Loucy (cell line): ENCODE results near the gene CALN1.

Experiments
- H2AFZ ChIP-seq: fragments of 200-600 bp; sonication (generic); 2 replicates; pipeline ENCODE4 v1.6.0; 2016; ENCODE audit warnings: antibody characterized with exemption, mild to moderate bottlenecking, low read length, moderate library complexity
- H3F3A ChIP-seq: fragments of 200-600 bp; 2 replicates; pipeline ENCODE4 v1.6.0; 2016; ENCODE audit warnings: antibody characterized with exemption, low read depth, mild to moderate bottlenecking
- H3K27me3 ChIP-seq: fragments of 200-600 bp; sonication (generic); 2 replicates; pipeline ENCODE4 v1.6.1; 2014; ENCODE audit warnings: low read length, mild to moderate bottlenecking; ENCODE audit not compliant: insufficient read depth, poor library complexity, severe bottlenecking
- H3K36me3 ChIP-seq: fragments of 200-600 bp; sonication (generic); 2 replicates; pipeline ENCODE4 v1.6.1; 2016; ENCODE audit warnings: low read length; ENCODE audit not compliant: insufficient read depth
- H3K4me1 ChIP-seq: fragments of 200-600 bp; sonication (generic); 2 replicates; pipeline ENCODE4 v1.5.1; 2014; ENCODE audit warnings: low read length, mild to moderate bottlenecking; ENCODE audit not compliant: insufficient read depth, poor library complexity, severe bottlenecking
- H3K4me2 ChIP-seq: fragments of 200-600 bp; sonication (generic); 2 replicates; pipeline ENCODE4 v1.6.0; 2014; ENCODE audit warnings: antibody characterized with exemption, low read length, low read depth, mild to moderate bottlenecking; ENCODE audit not compliant: poor library complexity, severe bottlenecking
- H3K4me3 ChIP-seq: fragments of 200-600 bp; sonication (generic); 2 replicates; pipeline ENCODE4 v1.5.1; 2014; ENCODE audit warnings: low read length, mild to moderate bottlenecking, mixed read lengths; ENCODE audit not compliant: poor library complexity, severe bottlenecking
- H3K79me2 ChIP-seq: fragments of 200-600 bp; sonication (generic); 2 replicates; pipeline ENCODE4 v1.6.1; 2014; ENCODE audit warnings: low read length; ENCODE audit not compliant: insufficient read depth
- H3K9ac ChIP-seq: fragments of 200-600 bp; sonication (generic); 2 replicates; pipeline ENCODE4 v1.6.0; 2014; ENCODE audit warnings: mild to moderate bottlenecking, low read depth, low read length, moderate library complexity; ENCODE audit not compliant: poor library complexity, severe bottlenecking
- H3K9me2 ChIP-seq: fragments of 200-600 bp; sonication (generic); replicated peaks from 2 replicates; pipeline ENCODE4 v1.6.1; 2016; ENCODE audit warnings: low read depth, low read length, mixed read lengths
- H3K9me3 ChIP-seq: fragments of 200-600 bp; sonication (generic); 2 replicates; pipeline ENCODE4 v1.6.1; 2014; ENCODE audit warnings: mild to moderate bottlenecking, antibody characterized with exemption, low read length, low read depth; ENCODE audit not compliant: insufficient read depth
- H4K20me1 ChIP-seq: fragments of 200-600 bp; sonication (generic); 2 replicates; pipeline ENCODE4 v1.6.0; 2014; ENCODE audit warnings: antibody characterized with exemption, low read length, mild to moderate bottlenecking; ENCODE audit not compliant: insufficient read depth, poor library complexity, severe bottlenecking
- EZH2phosphoT487 ChIP-seq: fragments of 200-600 bp; IDR thresholded peaks from 2 replicates; pipeline ENCODE4 v1.6.1; 2018; ENCODE audit warnings: antibody characterized with exemption, mild to moderate bottlenecking, moderate library complexity, borderline replicate concordance
- TF ChIP-seq, protein P1 (sequence below): fragments of 200-600 bp; sonication (generic); conservative IDR thresholded peaks from 2 replicates; pipeline ENCODE4 v1.5.1; 2014; ENCODE audit warnings: mild to moderate bottlenecking, antibody characterized with exemption, low read length

Gene CALN1

DNA sequence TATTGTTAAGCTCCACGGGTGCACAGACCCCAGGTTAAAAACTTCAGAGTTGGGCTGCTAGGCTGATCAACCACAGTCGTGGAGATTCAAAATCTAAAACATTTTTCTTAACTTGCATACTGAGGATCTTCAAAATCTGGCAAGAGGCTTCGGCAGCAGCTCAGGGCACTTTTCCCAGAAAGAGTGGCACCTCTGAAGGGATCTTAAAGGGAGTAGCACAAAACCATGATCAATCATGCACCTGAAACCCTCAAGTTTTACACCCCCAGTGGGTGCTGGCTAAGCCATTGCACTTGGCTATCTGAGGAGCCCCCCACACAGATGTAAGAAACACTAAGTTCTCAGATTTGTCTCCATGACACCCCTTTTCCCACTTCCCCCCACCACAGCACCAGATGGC, 151.7 kb downstream of the CALN1 start:
- no peak overlapping the region for H3K4me3 ChIP-seq
- TF ChIP-seq EZH2phosphoT487, result no peak
- TF ChIP-seq, protein P1, sequence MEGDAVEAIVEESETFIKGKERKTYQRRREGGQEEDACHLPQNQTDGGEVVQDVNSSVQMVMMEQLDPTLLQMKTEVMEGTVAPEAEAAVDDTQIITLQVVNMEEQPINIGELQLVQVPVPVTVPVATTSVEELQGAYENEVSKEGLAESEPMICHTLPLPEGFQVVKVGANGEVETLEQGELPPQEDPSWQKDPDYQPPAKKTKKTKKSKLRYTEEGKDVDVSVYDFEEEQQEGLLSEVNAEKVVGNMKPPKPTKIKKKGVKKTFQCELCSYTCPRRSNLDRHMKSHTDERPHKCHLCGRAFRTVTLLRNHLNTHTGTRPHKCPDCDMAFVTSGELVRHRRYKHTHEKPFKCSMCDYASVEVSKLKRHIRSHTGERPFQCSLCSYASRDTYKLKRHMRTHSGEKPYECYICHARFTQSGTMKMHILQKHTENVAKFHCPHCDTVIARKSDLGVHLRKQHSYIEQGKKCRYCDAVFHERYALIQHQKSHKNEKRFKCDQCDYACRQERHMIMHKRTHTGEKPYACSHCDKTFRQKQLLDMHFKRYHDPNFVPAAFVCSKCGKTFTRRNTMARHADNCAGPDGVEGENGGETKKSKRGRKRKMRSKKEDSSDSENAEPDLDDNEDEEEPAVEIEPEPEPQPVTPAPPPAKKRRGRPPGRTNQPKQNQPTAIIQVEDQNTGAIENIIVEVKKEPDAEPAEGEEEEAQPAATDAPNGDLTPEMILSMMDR, result no peak

DNA sequence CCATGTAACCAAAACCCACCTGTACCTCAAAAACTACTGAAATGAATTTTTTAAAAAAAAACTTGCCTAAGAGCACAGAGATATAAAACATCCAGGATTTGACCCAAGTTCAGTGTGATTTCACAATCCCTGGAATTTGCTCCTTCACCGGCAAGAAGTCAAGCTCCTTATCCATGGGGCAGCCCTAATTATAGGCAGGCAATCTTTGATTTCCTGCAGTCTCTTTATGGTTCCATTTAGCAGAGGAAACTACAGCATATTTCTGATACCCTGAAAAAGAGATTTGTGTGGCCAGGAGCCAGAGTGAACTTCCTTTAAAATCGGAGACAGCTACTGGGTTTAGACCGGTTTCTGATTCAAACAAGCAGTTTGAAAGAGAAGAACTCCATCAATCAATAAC, 154.1 kb downstream of the CALN1 start:
- H3K4me3 ChIP-seq, result no peak overlapping the region
- H2AFZ ChIP-seq, result no peak overlapping the region
- H3K9me2 ChIP-seq, result no peaks in the 10 kb centered on the region
- no peaks in the 10 kb centered on the region for H4K20me1 ChIP-seq
- TF ChIP-seq, protein P1, result no peak
- TF ChIP-seq EZH2phosphoT487, result no peak
- H3K4me1 ChIP-seq, result no peaks in the 10 kb centered on the region
- no peaks in the 10 kb centered on the region; the same call in 1 of the 2 replicates for H3K9me3 ChIP-seq
- no peaks in the 10 kb centered on the region for H3K79me2 ChIP-seq
- no peak overlapping the region for H3K4me2 ChIP-seq
- H3K36me3 ChIP-seq, result no peaks in the 10 kb centered on the region
- no peaks in the 10 kb centered on the region for H3F3A ChIP-seq
- H3K27me3 ChIP-seq, result no peaks in the 10 kb centered on the region
- no peak overlapping the region for H3K9ac ChIP-seq

More for the DNA sequence above, 151.7 kb downstream of the CALN1 start:
- Histone ChIP-seq H3K9me3 (no peaks in the 10 kb centered on the region; the same call in 1 of the 2 replicates), H3K9me2 (no peaks in the 10 kb centered on the region), H3K4me2 (no peak overlapping the region), H2AFZ (no peak overlapping the region), H3K79me2 (no peaks in the 10 kb centered on the region), H3K27me3 (no peaks in the 10 kb centered on the region), H3K9ac (no peak overlapping the region), H3K36me3 (no peaks in the 10 kb centered on the region), H3K4me1 (no peaks in the 10 kb centered on the region), H3F3A (no peaks in the 10 kb centered on the region), H4K20me1 (no peaks in the 10 kb centered on the region)

DNA sequence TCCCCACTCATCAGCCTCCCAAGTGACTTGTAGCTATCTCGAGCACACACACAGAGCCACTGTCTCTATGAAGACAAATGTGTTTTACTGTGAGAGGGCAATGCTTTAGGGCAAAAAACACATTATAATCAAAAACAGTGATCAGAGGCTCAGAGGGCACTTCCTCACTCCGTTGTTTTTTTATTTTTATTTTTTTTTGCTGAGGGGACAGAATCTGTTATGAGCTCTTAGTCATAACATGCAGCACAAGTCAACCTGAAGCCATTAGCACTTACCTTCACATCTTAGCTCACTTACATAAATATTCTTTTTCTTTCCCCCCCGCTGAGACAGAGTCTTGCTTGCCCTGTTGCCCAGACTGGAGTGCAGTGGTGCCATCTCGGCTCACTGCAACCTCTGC, 157.7 kb downstream of the CALN1 start:
- Histone ChIP-seq H3K9ac (no peak overlapping the region), H3F3A (no peaks in the 10 kb centered on the region), H3K9me2 (no peaks in the 10 kb centered on the region), H3K4me2 (no peak overlapping the region), H3K4me3 (no peak overlapping the region), H4K20me1 (no peaks in the 10 kb centered on the region), H3K27me3 (no peaks in the 10 kb centered on the region), H3K79me2 (no peaks in the 10 kb centered on the region), H2AFZ (no peak overlapping the region), H3K36me3 (no peaks in the 10 kb centered on the region), H3K4me1 (no peaks in the 10 kb centered on the region), H3K9me3 (no peaks in the 10 kb centered on the region; the same call in 1 of the 2 replicates)
- TF ChIP-seq, protein P1, result no peak
- no peak for TF ChIP-seq EZH2phosphoT487
